ENCODE data around the gene ARHGEF10L.
A peak's percentile ranks its signal among the peaks of the same experiment; 100 is the strongest.

ARHGEF10L gene

GRCh38 chr1:17596651-17597509 is 57.4 kb downstream of the ARHGEF10L start (continued):
- TF ChIP-seq ZNF701 (tag by site-specific recombination; IDR thresholded peaks at IDR 0.05) (no peak), ZNF544 (tag by site-specific recombination; IDR thresholded peaks at IDR 0.05) (no peak), ZNF138 (tag by site-specific recombination; IDR thresholded peaks at IDR 0.05; ENCODE audit: borderline replicate concordance) (no peak), ZNF654 (tag by site-specific recombination; IDR thresholded peaks at IDR 0.05; ENCODE audit: low read depth) (no peak), ZNF132 (tag by site-specific recombination; IDR thresholded peaks at IDR 0.05; ENCODE audit: borderline replicate concordance) (no peak), ZIC2 (tag by site-specific recombination; IDR thresholded peaks at IDR 0.05) (peak; percentile 96), ZNF48 (tag by site-specific recombination; IDR thresholded peaks at IDR 0.05) (no peak), ZNF146 (tag by site-specific recombination; IDR thresholded peaks at IDR 0.05) (no peak), ZNF37A (tag by site-specific recombination; IDR thresholded peaks at IDR 0.05) (no peak), ZFP37 (tag by site-specific recombination; IDR thresholded peaks at IDR 0.05) (no peak), ZNF169 (tag by site-specific recombination; IDR thresholded peaks at IDR 0.05) (no peak), BCL11A (tag by site-specific recombination; IDR thresholded peaks at IDR 0.05; ENCODE audit: low read depth) (peak; percentile 89), ZNF311 (tag by site-specific recombination; IDR thresholded peaks at IDR 0.05; ENCODE audit: borderline replicate concordance) (no peak), ZNF10 (tag by site-specific recombination; IDR thresholded peaks at IDR 0.05) (peak; percentile 58), ZNF302 (tag by site-specific recombination; IDR thresholded peaks at IDR 0.05; ENCODE audit: low read depth) (no peak), ZBTB8A (tag by site-specific recombination; IDR thresholded peaks at IDR 0.05) (peak; percentile 69), YY1 (tag by site-specific recombination; IDR thresholded peaks at IDR 0.05) (peak; percentile 41; the same call in 1 of the 2 replicates), ZNF76 (tag by site-specific recombination; IDR thresholded peaks at IDR 0.05; ENCODE audit: borderline replicate concordance, low read depth) (peak; percentile 41; the same call in 1 of the 2 replicates), ZEB2 (tag by site-specific recombination; IDR thresholded peaks at IDR 0.05) (peak; percentile 95), ZNF350 (tag by site-specific recombination; IDR thresholded peaks at IDR 0.05) (no peak), ZNF223 (tag by site-specific recombination; IDR thresholded peaks at IDR 0.05) (no peak), TRIM28 (IDR thresholded peaks at IDR 0.05; ENCODE audit: borderline replicate concordance, low read length) (peak; percentile 93), ZNF416 (tag by site-specific recombination; IDR thresholded peaks at IDR 0.05) (no peak), ZNF26 (tag by site-specific recombination; IDR thresholded peaks at IDR 0.05) (no peak), KLF17 (tag by site-specific recombination; IDR thresholded peaks at IDR 0.05) (peak; percentile 98), ZNF211 (tag by site-specific recombination; IDR thresholded peaks at IDR 0.05; ENCODE audit: low read depth) (no peak)
- TF ChIP-seq, protein P1, sequence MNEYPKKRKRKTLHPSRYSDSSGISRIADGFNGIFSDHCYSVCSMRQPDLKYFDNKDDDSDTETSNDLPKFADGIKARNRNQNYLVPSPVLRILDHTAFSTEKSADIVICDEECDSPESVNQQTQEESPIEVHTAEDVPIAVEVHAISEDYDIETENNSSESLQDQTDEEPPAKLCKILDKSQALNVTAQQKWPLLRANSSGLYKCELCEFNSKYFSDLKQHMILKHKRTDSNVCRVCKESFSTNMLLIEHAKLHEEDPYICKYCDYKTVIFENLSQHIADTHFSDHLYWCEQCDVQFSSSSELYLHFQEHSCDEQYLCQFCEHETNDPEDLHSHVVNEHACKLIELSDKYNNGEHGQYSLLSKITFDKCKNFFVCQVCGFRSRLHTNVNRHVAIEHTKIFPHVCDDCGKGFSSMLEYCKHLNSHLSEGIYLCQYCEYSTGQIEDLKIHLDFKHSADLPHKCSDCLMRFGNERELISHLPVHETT (tag by site-specific recombination; IDR thresholded peaks at IDR 0.05): peak; percentile 72; the same call in 1 of the 2 replicates
- TF ChIP-seq, protein P2, sequence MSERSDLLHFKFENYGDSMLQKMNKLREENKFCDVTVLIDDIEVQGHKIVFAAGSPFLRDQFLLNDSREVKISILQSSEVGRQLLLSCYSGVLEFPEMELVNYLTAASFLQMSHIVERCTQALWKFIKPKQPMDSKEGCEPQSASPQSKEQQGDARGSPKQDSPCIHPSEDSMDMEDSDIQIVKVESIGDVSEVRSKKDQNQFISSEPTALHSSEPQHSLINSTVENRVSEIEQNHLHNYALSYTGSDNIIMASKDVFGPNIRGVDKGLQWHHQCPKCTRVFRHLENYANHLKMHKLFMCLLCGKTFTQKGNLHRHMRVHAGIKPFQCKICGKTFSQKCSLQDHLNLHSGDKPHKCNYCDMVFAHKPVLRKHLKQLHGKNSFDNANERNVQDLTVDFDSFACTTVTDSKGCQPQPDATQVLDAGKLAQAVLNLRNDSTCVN (tag by site-specific recombination; optimal IDR thresholded peaks at IDR 0.05): no peak
- TF ChIP-seq, protein P3, sequence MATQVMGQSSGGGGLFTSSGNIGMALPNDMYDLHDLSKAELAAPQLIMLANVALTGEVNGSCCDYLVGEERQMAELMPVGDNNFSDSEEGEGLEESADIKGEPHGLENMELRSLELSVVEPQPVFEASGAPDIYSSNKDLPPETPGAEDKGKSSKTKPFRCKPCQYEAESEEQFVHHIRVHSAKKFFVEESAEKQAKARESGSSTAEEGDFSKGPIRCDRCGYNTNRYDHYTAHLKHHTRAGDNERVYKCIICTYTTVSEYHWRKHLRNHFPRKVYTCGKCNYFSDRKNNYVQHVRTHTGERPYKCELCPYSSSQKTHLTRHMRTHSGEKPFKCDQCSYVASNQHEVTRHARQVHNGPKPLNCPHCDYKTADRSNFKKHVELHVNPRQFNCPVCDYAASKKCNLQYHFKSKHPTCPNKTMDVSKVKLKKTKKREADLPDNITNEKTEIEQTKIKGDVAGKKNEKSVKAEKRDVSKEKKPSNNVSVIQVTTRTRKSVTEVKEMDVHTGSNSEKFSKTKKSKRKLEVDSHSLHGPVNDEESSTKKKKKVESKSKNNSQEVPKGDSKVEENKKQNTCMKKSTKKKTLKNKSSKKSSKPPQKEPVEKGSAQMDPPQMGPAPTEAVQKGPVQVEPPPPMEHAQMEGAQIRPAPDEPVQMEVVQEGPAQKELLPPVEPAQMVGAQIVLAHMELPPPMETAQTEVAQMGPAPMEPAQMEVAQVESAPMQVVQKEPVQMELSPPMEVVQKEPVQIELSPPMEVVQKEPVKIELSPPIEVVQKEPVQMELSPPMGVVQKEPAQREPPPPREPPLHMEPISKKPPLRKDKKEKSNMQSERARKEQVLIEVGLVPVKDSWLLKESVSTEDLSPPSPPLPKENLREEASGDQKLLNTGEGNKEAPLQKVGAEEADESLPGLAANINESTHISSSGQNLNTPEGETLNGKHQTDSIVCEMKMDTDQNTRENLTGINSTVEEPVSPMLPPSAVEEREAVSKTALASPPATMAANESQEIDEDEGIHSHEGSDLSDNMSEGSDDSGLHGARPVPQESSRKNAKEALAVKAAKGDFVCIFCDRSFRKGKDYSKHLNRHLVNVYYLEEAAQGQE (tag by site-specific recombination; IDR thresholded peaks at IDR 0.05): peak; percentile 66
- TF ChIP-seq, protein P4, sequence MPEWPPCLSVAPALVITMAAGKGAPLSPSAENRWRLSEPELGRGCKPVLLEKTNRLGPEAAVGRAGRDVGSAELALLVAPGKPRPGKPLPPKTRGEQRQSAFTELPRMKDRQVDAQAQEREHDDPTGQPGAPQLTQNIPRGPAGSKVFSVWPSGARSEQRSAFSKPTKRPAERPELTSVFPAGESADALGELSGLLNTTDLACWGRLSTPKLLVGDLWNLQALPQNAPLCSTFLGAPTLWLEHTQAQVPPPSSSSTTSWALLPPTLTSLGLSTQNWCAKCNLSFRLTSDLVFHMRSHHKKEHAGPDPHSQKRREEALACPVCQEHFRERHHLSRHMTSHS (tag by site-specific recombination; IDR thresholded peaks at IDR 0.05): no peak
- TF ChIP-seq, protein P5, sequence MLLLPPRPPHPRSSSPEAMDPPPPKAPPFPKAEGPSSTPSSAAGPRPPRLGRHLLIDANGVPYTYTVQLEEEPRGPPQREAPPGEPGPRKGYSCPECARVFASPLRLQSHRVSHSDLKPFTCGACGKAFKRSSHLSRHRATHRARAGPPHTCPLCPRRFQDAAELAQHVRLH (tag by site-specific recombination; IDR thresholded peaks at IDR 0.05): 0 out of 2 replicates have a peak, but pooled peaks have one; percentile 50
